ENCODE results near the gene UBE4A. TPM values are rescaled to one million over a fixed set of nuclear protein-coding genes. Genes with fewer than 3 reads are reported as not detected.

UBE4A gene
- total and polyA plus RNA-seq, 2 experiments from 2014 or later = 11.8 to 42.2 TPM

DNA sequence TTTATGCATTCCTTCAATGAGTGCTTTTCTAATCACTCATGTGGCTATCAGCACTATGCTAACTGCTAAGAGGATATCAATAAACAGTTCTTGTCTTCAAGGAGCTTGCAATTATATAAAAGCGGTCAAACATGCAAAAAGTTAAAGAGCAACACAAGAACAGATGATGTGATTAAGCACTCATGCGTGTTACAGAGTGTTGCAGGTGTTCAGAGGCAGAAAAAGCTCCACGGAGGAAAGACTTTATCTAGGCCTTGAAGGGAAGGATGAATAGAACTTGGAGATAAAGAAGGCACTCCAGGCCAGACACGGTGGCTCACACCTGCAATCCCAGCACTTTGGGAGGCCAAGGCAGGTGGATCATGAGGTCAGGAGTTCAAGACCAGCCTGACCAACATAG lies 41.3 kb upstream of the UBE4A start:
- Mint-ChIP-seq H3K27ac (no peak overlapping the region), H3K4me1 (peaks cover 30% of the 10 kb centered on the region), H3K9me3 (no peaks in the 10 kb centered on the region), H3K36me3 (ENCODE audit: low read depth) (no peaks in the 10 kb centered on the region), H3K4me3 (no peak overlapping the region), H3K27me3 (ENCODE audit: insufficient read depth, low read depth, poor library complexity) (peaks cover 7% of the 10 kb centered on the region)
- Histone ChIP-seq H3K27me3 (ENCODE audit: insufficient read depth) (peaks cover 17% of the 10 kb centered on the region; the same call in 1 of the 2 replicates), H3K9me2 (ENCODE audit: insufficient read depth) (no peaks in the 10 kb centered on the region), H2AFZ (no peak overlapping the region), H4K20me1 (replicated peaks; ENCODE audit: insufficient read depth) (no peaks in the 10 kb centered on the region), H3K36me3 (ENCODE audit: insufficient read depth) (no peaks in the 10 kb centered on the region), H3K4me1 (ENCODE audit: insufficient read depth) (peaks cover 23% of the 10 kb centered on the region), H3K4me3 (no peak overlapping the region), H3K4me2 (no peak overlapping the region), H3K27ac (ENCODE audit: low read depth) (no peak overlapping the region), H3F3A (replicated peaks; ENCODE audit: low read depth) (peaks cover 9% of the 10 kb centered on the region), H3K79me2 (replicated peaks; ENCODE audit: insufficient read depth) (no peaks in the 10 kb centered on the region)
- no peak for ATAC-seq
- TF ChIP-seq ETS1 (IDR thresholded peaks at IDR 0.05) = no peak
- no peak for TF ChIP-seq EZH2 (IDR thresholded peaks at IDR 0.05; ENCODE audit: low read depth, unreplicated experiment)
- no peak for TF ChIP-seq EZH2phosphoT487 (IDR thresholded peaks at IDR 0.05; ENCODE audit: unreplicated experiment)
- no peak for TF ChIP-seq POLR2AphosphoS5 (IDR thresholded peaks at IDR 0.05; ENCODE audit: low read depth)
- no peak for TF ChIP-seq JUNB (IDR thresholded peaks at IDR 0.05; ENCODE audit: unreplicated experiment)
- no peak for TF ChIP-seq CREB1 (CRISPR knock-in tag; IDR thresholded peaks at IDR 0.05; ENCODE audit: low read depth)
- TF ChIP-seq, protein P1, sequence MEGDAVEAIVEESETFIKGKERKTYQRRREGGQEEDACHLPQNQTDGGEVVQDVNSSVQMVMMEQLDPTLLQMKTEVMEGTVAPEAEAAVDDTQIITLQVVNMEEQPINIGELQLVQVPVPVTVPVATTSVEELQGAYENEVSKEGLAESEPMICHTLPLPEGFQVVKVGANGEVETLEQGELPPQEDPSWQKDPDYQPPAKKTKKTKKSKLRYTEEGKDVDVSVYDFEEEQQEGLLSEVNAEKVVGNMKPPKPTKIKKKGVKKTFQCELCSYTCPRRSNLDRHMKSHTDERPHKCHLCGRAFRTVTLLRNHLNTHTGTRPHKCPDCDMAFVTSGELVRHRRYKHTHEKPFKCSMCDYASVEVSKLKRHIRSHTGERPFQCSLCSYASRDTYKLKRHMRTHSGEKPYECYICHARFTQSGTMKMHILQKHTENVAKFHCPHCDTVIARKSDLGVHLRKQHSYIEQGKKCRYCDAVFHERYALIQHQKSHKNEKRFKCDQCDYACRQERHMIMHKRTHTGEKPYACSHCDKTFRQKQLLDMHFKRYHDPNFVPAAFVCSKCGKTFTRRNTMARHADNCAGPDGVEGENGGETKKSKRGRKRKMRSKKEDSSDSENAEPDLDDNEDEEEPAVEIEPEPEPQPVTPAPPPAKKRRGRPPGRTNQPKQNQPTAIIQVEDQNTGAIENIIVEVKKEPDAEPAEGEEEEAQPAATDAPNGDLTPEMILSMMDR (conservative IDR thresholded peaks at IDR 0.05; ENCODE audit: low read depth in 2 of 2) = no peak
- no peak for TF ChIP-seq ZNF331 (CRISPR knock-in tag; IDR thresholded peaks at IDR 0.05; ENCODE audit: low read depth)
- TF ChIP-seq STAT1 (IDR thresholded peaks at IDR 0.05; ENCODE audit: unreplicated experiment) = no peak
- TF ChIP-seq NANOG (IDR thresholded peaks at IDR 0.05; ENCODE audit: borderline replicate concordance) = no peak
- no peak for TF ChIP-seq ZNF114 (CRISPR knock-in tag; IDR thresholded peaks at IDR 0.05)
- TF ChIP-seq ZNF462 (CRISPR knock-in tag; IDR thresholded peaks at IDR 0.05) = no peak
- TF ChIP-seq REST (IDR thresholded peaks at IDR 0.05; ENCODE audit: unreplicated experiment) = no peak
- no peak for DNase-seq (ENCODE audit: low spot score)
